ENCODE data around the gene C2orf49. TPM values are rescaled to one million over a fixed set of nuclear protein-coding genes. Genes with fewer than 3 reads are reported as not detected.
A peak's percentile ranks its signal among the peaks of the same experiment; 100 is the strongest.

The C2orf49 gene
- total and polyA plus RNA-seq, 9 of the 15 experiments (the other 6 are each of a cell fraction or from before 2014, with no cell fraction given) = 17.9 to 38.2 (median 25.6) TPM

DNA sequence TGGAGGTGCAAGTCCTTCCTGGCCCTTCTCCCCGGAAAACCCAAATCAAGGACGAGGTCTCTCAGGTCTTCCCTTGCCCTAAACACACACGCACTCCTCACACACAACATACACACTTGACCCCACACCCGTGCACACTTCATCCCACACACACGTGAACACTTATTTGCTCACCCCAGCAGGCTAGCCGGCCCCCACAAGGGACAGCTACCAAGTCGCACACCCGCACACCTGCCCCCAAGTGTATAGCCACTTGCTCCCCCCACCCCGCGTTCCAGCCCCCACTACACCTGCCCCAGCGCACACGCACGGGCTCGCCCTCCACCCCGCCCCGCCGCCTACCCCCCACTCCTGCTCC is 8.2 kb upstream of the C2orf49 start (continued):
- TF ChIP-seq, protein P1, sequence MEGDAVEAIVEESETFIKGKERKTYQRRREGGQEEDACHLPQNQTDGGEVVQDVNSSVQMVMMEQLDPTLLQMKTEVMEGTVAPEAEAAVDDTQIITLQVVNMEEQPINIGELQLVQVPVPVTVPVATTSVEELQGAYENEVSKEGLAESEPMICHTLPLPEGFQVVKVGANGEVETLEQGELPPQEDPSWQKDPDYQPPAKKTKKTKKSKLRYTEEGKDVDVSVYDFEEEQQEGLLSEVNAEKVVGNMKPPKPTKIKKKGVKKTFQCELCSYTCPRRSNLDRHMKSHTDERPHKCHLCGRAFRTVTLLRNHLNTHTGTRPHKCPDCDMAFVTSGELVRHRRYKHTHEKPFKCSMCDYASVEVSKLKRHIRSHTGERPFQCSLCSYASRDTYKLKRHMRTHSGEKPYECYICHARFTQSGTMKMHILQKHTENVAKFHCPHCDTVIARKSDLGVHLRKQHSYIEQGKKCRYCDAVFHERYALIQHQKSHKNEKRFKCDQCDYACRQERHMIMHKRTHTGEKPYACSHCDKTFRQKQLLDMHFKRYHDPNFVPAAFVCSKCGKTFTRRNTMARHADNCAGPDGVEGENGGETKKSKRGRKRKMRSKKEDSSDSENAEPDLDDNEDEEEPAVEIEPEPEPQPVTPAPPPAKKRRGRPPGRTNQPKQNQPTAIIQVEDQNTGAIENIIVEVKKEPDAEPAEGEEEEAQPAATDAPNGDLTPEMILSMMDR (IDR thresholded peaks at IDR 0.05 in 2 of 3, conservative IDR thresholded peaks at IDR 0.05 in 1 of 3; ENCODE audit: insufficient read depth in 2 of 3, low read depth in 1 of 3, low read length in 3 of 3) = no peak
- TF ChIP-seq MYC (IDR thresholded peaks at IDR 0.05; ENCODE audit: low read depth, low read length) (peak; percentile 12; the same call in 1 of the 2 replicates), MYC (CRISPR knock-in tag; IDR thresholded peaks at IDR 0.05; ENCODE audit: borderline replicate concordance, low read depth) (no peak), PRDM10 (IDR thresholded peaks at IDR 0.05; ENCODE audit: partially characterized antibody) (peak; percentile 71), ZNF592 (IDR thresholded peaks at IDR 0.05) (no peak), HOMEZ (CRISPR knock-in tag; IDR thresholded peaks at IDR 0.05) (no peak), COPS2 (conservative IDR thresholded peaks at IDR 0.05) (no peak), DPF2 (IDR thresholded peaks at IDR 0.05) (0 out of 2 replicates have a peak, but pooled peaks have one; percentile 17), POLR2A (conservative IDR thresholded peaks at IDR 0.05) (no peak), PATZ1 (CRISPR knock-in tag; IDR thresholded peaks at IDR 0.05; ENCODE audit: borderline replicate concordance) (no peak), HNRNPUL1 (IDR thresholded peaks at IDR 0.05; ENCODE audit: low read length) (no peak), ZNF347 (CRISPR knock-in tag; IDR thresholded peaks at IDR 0.05; ENCODE audit: low read depth) (no peak)
- TF ChIP-seq, protein P2, sequence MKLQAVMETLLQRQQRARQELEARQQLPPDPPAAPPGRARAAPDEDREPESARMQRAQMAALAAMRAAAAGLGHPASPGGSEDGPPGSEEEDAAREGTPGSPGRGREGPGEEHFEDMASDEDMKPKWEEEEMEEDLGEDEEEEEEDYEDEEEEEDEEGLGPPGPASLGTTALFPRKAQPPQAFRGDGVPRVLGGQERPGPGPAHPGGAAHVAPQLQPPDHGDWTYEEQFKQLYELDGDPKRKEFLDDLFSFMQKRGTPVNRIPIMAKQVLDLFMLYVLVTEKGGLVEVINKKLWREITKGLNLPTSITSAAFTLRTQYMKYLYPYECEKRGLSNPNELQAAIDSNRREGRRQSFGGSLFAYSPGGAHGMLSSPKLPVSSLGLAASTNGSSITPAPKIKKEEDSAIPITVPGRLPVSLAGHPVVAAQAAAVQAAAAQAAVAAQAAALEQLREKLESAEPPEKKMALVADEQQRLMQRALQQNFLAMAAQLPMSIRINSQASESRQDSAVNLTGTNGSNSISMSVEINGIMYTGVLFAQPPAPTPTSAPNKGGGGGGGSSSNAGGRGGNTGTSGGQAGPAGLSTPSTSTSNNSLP (IDR thresholded peaks at IDR 0.05; ENCODE audit: borderline replicate concordance, low read depth, low read length) = no peak

Data from K562 (cell line).